ENCODE measurements around the gene CBX5.

The CBX5 gene

DNA sequence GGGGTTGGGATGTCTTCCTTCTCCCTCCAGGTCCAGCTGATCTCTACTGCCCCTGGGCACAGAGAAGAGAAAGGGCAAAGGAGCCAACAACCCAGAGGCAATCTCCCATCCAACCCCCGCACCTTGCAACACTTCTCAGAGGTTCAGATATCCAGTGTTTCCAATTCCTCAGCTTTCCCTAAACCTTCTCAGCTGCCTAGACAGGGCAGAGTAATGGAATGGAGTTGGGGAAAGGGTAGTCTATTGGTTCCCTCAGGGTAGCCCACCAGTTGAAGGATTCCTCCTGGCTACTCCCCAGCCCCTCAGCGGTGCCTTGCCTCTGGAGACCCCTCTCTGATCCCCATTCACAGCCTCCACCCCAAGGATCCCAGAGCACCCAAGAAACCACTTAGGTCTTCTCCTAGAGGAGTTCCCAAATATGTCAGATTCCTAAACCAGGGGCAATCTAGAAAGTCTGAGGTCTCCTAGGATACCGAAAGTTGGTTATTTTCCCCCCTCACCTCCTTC lies 20.4 kb upstream of the CBX5 start:
- no peaks in the 10 kb centered on the region for H3K36me3 Mint-ChIP-seq (ENCODE audit: low read depth)
- H3K4me1 Mint-ChIP-seq (ENCODE audit: low read depth), result peaks cover 8% of the 10 kb centered on the region
- H3K27ac Mint-ChIP-seq, result no peak overlapping the region
- no peaks in the 10 kb centered on the region for H3K9me3 Mint-ChIP-seq
- H3K27me3 Mint-ChIP-seq (ENCODE audit: low read depth), result peaks cover 77% of the 10 kb centered on the region
- H3K4me3 Mint-ChIP-seq, result no peak overlapping the region

DNA sequence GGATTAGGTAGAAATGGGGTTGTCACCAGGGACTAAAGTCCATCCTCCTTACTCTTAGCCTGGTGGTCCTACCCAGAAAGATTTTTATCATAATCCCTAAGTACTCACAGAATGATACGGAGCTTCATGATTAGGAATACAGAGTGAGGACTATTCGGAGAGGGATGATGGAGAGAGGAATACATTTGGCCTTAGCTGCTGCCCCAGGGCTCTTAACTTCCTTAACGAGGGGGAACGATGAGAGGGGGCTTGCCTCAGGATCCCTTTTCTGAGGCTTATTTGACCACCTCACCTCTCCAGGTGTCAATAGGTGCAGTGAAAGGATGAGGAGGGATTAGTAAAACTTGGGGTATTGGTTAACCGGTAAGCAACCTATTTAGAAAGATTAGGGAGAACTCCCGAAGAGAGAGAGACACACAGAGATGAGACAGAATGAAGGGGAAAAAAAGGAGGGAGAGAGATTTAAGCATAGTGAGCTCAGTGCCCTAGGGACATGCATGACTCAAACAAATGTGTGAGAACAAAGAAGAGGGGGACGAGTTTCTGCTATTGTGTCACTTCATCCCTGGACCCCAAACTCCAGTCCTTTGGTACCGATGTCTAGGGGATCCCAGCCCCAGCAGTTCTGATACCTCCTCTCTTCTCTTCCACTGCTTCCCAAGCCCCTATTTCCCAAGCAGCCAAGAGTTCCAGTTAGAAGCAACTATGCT lies 19.7 kb upstream of the CBX5 start:
- H3K9me3 Mint-ChIP-seq, result no peaks in the 10 kb centered on the region
- H3K4me1 Mint-ChIP-seq (ENCODE audit: low read depth), result peaks cover 8% of the 10 kb centered on the region
- H3K36me3 Mint-ChIP-seq (ENCODE audit: low read depth), result no peaks in the 10 kb centered on the region
- H3K4me3 Mint-ChIP-seq, result no peak overlapping the region
- peaks cover 72% of the 10 kb centered on the region for H3K27me3 Mint-ChIP-seq (ENCODE audit: low read depth)
- H3K27ac Mint-ChIP-seq, result no peak overlapping the region

DNA sequence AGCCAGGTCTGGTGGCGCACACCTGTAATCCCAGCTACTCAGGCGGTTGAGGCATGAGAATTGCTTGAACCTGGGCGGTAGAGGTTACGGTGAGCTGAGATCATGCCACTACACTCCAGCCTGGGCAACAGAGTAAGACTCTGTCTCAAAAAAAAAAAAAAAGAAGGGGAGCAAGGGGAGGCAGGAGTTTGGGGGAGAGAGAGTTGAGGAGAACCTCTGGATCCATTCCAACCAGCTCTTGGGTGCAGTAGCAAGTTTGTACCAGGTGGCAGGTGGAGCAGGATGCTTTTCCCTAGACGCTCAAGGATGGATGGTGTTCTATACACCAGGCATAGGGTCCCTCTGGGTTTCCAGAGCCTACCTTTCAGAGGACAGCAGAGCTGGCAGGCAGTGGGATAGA lies 19.0 kb upstream of the CBX5 start:
- peaks cover 5% of the 10 kb centered on the region for H3K4me1 Mint-ChIP-seq (ENCODE audit: low read depth)
- H3K27me3 Mint-ChIP-seq (ENCODE audit: low read depth), result peaks cover 65% of the 10 kb centered on the region

DNA sequence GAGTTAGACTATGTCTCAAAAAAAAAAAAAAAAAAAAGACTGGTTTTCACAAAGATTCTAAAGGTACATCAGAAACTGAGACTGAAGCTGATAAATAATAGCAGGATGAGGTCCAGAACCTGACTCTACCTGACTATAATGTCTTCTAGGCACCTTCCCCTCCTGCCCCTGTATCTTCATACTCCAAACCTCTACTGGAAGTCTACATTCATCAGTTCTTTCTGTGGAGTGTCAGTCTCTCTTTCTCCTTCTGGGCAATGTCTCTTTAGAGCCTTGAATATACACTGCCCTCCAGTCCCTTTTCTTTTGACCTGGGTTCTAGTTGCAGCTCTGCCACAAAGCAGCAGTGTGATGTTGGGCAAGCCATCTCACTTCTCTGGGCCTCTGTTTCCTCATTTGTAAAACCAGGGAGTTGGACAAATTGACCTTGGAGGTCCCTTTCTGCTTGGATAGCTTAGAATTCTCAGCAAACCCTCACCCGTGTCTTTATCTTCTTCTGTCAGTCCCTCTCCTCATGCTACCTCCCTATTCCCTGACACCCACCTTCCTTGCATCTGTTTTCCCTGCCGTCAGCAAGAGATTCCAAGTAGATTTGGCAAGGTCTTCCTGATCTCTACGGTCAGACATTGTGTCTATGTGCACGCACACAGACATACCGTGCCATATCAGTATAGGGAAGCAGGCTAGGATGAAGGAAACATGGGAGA lies 16.6 kb upstream of the CBX5 start:
- H3K4me3 Mint-ChIP-seq, result no peak overlapping the region
- H3K27me3 Mint-ChIP-seq (ENCODE audit: low read depth), result peaks cover 44% of the 10 kb centered on the region
- no peaks in the 10 kb centered on the region for H3K36me3 Mint-ChIP-seq (ENCODE audit: low read depth)
- H3K4me1 Mint-ChIP-seq (ENCODE audit: low read depth), result peaks cover 5% of the 10 kb centered on the region
- H3K27ac Mint-ChIP-seq, result no peak overlapping the region
- no peaks in the 10 kb centered on the region for H3K9me3 Mint-ChIP-seq

More for the DNA sequence above, 19.0 kb upstream of the CBX5 start:
- H3K4me3 Mint-ChIP-seq, result no peak overlapping the region
- no peaks in the 10 kb centered on the region for H3K9me3 Mint-ChIP-seq
- no peaks in the 10 kb centered on the region for H3K36me3 Mint-ChIP-seq (ENCODE audit: low read depth)
- H3K27ac Mint-ChIP-seq, result no peak overlapping the region

GRCh38 chr12:54294953-54295566 lies 15.1 kb upstream of the CBX5 start:
- peaks cover 7% of the 10 kb centered on the region for H3K4me1 Mint-ChIP-seq (ENCODE audit: low read depth)
- H3K4me3 Mint-ChIP-seq, result no peak overlapping the region
- H3K27ac Mint-ChIP-seq, result no peak overlapping the region
- peaks cover 29% of the 10 kb centered on the region for H3K27me3 Mint-ChIP-seq (ENCODE audit: low read depth)
- no peaks in the 10 kb centered on the region for H3K36me3 Mint-ChIP-seq (ENCODE audit: low read depth)
- no peaks in the 10 kb centered on the region for H3K9me3 Mint-ChIP-seq

GRCh38 chr12:54294152-54294952 lies 14.4 kb upstream of the CBX5 start:
- Mint-ChIP-seq H3K4me1 (ENCODE audit: low read depth) (peaks cover 7% of the 10 kb centered on the region), H3K9me3 (no peaks in the 10 kb centered on the region), H3K27ac (no peak overlapping the region), H3K27me3 (ENCODE audit: low read depth) (peaks cover 22% of the 10 kb centered on the region), H3K4me3 (no peak overlapping the region), H3K36me3 (ENCODE audit: low read depth) (no peaks in the 10 kb centered on the region)

DNA sequence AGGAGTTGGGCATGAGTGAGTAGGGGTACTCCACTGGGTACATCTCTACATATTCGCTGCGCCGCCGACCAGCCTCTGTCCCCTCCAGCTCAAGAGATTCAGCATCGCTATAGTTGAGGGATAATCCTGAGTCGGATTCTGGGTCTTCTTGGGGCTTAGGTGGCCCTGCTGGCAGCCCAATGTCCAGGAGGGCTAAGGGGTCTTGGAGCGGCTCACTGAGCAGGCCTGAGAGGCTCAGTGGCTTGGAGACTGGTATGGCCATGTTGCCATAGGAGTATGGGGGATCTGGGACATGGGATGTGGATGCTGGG lies 13.0 kb upstream of the CBX5 start:
- peaks cover 8% of the 10 kb centered on the region for H3K4me1 Mint-ChIP-seq (ENCODE audit: low read depth)

GRCh38 chr12:54292083-54292930 lies 12.4 kb upstream of the CBX5 start:
- no peaks in the 10 kb centered on the region for H3K9me3 Mint-ChIP-seq
- H3K36me3 Mint-ChIP-seq (ENCODE audit: low read depth), result peaks cover 5% of the 10 kb centered on the region
- no peak overlapping the region for H3K4me3 Mint-ChIP-seq
- H3K27me3 Mint-ChIP-seq (ENCODE audit: low read depth), result peaks cover 7% of the 10 kb centered on the region
- peaks cover 7% of the 10 kb centered on the region for H3K4me1 Mint-ChIP-seq (ENCODE audit: low read depth)
- H3K27ac Mint-ChIP-seq, result no peak overlapping the region

More for the DNA sequence above, 13.0 kb upstream of the CBX5 start:
- H3K27me3 Mint-ChIP-seq (ENCODE audit: low read depth), result peaks cover 10% of the 10 kb centered on the region
- no peak overlapping the region for H3K27ac Mint-ChIP-seq
- H3K9me3 Mint-ChIP-seq, result no peaks in the 10 kb centered on the region
- H3K4me3 Mint-ChIP-seq, result no peak overlapping the region
- H3K36me3 Mint-ChIP-seq (ENCODE audit: low read depth), result no peaks in the 10 kb centered on the region

DNA sequence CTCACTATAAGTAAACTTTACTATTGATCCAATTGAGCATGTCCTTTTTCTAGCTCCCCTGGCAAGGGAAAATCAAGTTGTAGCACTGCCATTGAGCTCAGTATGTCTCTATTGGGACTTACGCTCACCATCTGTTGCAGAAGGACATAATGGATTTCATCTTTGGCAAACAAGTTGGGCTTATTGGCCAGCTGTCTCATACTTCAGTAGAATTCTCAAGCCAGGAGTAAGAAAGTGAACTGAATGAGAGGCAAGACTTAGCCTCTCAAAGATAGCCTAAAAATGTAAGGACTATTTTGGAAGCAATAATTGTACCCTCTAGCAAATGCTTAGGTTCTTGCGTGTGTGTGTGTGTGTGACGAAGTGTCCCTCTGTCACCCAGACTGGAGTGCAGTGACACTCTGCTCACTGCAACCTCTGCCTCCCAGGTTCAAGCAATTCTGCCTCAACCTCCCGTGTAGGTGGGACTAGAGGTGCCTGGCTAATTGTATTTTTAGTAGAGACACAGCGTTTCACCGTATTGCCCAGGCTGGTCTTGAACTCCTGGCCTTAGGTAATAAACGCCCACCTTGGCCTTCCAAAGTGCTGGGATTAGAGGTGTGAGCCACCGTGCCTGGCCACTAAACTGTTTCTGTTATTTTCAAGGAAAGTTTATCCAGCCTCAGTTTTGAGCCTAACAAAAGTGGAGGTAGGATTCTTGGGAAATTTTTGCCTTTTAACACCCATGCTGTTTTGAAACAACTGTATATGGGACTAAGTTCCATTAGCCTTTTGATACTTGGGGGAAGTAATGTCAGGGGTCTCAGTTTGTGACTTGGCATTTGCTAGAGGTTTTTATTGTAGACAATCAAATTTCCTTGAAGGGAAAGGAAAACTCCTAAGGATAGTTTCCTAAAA lies 7.6 kb upstream of the CBX5 start:
- Mint-ChIP-seq H3K36me3 (ENCODE audit: low read depth) (peaks cover 27% of the 10 kb centered on the region), H3K27me3 (ENCODE audit: low read depth) (no peaks in the 10 kb centered on the region), H3K4me1 (ENCODE audit: low read depth) (peaks cover 45% of the 10 kb centered on the region), H3K4me3 (no peak overlapping the region), H3K9me3 (no peaks in the 10 kb centered on the region), H3K27ac (no peak overlapping the region)

- Mint-ChIP-seq H3K4me3 (no peak overlapping the region), H3K27me3 (ENCODE audit: low read depth) (no peaks in the 10 kb centered on the region), H3K27ac (no peak overlapping the region), H3K36me3 (ENCODE audit: low read depth) (peaks cover 27% of the 10 kb centered on the region), H3K9me3 (no peaks in the 10 kb centered on the region), H3K4me1 (ENCODE audit: low read depth) (peaks cover 53% of the 10 kb centered on the region)
These were observed 6.4 kb upstream of the CBX5 start for GRCh38 chr12:54286042-54287030.

GRCh38 chr12:54285150-54286041 lies 5.5 kb upstream of the CBX5 start:
- no peaks in the 10 kb centered on the region for H3K27me3 Mint-ChIP-seq (ENCODE audit: low read depth)

More at GRCh38 chr12:54285150-54286041, 5.5 kb upstream of the CBX5 start:
- Mint-ChIP-seq H3K4me3 (peak overlapping the region; percentile 56), H3K4me1 (ENCODE audit: low read depth) (peaks cover 51% of the 10 kb centered on the region), H3K9me3 (no peaks in the 10 kb centered on the region), H3K36me3 (ENCODE audit: low read depth) (peaks cover 27% of the 10 kb centered on the region), H3K27ac (peak overlapping the region; percentile 20)

Data from T-helper 1 cell treated with Interleukin-12 subunit alpha and Interleukin-12 subunit beta and Interleukin-4 antibody, amounts not matched to agents 30 μg/mL and 1 μg/mL, for 36 hours (primary cell).